GM12874 (cell line): ENCODE results near the gene BZW2.

Source experiments
- TF ChIP-seq, protein P1 (sequence below): IDR thresholded peaks from 2 replicates; pipeline ENCODE4 v1.5.1; 2011; ENCODE audit warnings: low read depth, mild to moderate bottlenecking, control low read depth, low read length, moderate library complexity; ENCODE audit not compliant: insufficient read depth

BZW2 gene

DNA sequence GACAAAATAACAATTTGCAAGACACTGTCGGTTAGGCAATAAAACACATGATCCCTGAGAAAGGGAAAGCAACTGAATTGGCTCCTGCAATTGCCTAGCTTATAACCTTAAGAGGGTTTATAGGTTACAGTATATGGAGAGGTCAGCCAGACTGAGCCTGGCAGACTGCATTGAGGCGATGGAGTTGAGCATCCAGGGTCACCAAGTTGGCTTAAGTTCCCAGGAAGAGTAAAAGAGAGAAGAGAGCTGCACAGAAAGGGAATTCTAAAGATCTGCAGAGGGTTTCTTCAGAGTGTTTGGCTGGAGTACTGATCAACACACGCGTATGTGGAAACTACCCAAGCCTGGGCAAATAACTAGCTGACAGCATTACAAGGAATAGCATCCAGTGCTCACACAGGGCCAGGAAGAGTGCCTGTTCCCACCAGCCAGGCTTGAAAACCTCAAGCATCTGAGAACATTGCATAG, 11.7 kb upstream of the BZW2 start:
- TF ChIP-seq, protein P1, sequence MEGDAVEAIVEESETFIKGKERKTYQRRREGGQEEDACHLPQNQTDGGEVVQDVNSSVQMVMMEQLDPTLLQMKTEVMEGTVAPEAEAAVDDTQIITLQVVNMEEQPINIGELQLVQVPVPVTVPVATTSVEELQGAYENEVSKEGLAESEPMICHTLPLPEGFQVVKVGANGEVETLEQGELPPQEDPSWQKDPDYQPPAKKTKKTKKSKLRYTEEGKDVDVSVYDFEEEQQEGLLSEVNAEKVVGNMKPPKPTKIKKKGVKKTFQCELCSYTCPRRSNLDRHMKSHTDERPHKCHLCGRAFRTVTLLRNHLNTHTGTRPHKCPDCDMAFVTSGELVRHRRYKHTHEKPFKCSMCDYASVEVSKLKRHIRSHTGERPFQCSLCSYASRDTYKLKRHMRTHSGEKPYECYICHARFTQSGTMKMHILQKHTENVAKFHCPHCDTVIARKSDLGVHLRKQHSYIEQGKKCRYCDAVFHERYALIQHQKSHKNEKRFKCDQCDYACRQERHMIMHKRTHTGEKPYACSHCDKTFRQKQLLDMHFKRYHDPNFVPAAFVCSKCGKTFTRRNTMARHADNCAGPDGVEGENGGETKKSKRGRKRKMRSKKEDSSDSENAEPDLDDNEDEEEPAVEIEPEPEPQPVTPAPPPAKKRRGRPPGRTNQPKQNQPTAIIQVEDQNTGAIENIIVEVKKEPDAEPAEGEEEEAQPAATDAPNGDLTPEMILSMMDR, result no peak

DNA sequence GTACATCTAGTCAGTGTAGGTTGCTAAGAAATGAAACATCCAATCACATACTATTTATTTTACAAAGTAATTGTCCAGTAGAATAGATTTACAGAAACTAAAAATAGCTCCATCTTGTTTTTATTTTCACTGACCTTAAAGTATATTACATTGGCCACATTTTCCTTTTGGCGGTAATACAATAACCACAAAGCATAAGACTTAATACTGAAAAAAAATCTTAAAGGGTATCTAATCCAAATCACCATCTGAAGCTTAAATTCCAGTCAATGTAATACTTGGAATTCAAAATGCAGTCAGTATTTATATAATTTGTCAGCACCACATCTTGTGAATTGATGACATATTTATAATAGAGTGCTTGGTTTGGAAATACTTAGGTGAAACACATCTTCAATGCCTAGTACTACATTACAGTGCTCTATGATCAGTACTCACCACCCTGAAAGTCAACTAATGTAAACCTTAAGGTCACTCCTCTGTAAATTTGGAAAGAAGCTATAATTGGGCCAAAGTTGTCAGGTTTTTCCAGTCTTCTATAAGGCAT, 9.4 kb upstream of the BZW2 start:
- TF ChIP-seq, protein P1, result no peak

DNA sequence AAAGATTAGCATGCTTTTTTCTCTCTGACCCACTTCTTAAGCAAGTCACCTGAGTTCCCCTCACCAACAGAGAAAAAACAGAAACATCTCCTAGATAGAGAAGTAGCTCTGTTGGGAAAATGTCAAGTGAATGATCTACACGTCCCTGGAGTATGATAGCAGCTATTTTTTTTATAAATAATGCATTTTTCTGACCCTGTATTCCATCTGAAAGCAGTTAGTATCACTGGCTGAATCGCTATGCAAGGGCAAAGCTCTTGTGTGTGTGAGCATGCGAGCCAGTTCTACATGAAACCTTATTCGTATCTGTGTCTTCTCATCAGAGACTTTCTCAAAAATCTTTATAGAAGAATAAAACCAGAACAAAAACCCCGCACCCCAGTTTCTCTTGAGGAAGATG, 8.6 kb upstream of the BZW2 start:
- TF ChIP-seq, protein P1, result no peak

DNA sequence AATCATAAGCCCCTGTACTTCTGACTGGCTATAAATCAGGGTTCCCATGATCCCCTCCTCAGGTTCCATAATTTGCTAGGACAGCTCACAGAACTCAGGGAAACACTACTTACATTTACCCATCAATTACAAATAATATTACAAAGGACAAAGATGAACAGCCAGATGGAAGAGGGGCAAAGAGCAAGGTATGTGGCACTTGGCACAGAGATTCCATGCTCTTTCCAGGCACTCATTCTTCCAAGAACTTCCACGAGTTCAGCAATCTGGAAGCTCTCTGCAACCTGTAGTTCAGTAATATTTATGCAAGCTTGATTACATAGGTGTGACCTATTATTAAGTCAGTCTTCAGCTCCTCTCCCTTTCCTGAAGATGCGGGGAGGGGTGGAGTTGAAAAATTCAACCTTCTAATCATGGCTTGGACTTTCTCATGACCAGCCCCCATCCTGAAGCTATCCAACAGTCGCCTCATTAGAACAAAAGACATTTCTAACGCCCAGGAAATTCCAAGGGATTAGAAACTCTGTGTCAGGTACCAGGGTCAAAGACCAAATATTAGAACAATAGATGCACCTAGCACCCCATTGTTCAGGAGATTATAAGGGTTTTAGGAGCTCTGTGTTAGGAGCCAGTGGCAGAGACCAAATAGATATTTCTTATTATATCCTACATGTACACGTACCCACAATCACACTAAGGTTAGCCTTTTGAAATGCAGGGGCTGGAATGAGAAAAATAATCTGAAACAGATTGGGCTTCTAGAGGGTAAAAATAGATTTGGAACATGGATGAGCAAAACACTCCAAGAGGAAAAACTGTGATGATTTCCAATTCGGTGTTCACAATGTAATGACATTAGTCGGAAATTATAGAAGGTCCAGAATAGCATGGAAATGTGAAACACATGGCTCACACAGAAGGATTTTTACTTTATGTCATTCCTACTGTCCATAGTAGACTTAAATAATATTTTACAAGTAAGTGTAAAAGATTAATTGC, 7.4 kb upstream of the BZW2 start:
- TF ChIP-seq, protein P1, result no peak

DNA sequence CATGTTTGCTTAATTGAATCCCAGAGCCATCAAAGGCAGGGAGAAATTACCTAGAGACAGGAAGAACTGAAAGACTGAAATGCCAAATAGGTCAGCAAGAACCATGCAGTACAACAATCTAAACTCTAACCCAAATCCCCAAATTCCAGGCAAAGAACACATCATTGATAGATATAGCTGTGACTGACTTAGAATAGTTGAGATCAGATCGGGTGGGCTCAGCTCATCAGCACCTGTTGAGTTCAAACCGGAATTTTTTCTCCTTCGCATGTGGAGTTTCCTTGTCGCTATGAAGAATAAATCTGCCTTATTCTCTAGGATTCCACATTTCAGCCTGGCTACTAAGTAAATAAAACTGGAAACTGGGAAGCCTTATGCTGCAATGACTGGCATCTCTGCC, 1.8 kb upstream of the BZW2 start:
- TF ChIP-seq, protein P1, result no peak

DNA sequence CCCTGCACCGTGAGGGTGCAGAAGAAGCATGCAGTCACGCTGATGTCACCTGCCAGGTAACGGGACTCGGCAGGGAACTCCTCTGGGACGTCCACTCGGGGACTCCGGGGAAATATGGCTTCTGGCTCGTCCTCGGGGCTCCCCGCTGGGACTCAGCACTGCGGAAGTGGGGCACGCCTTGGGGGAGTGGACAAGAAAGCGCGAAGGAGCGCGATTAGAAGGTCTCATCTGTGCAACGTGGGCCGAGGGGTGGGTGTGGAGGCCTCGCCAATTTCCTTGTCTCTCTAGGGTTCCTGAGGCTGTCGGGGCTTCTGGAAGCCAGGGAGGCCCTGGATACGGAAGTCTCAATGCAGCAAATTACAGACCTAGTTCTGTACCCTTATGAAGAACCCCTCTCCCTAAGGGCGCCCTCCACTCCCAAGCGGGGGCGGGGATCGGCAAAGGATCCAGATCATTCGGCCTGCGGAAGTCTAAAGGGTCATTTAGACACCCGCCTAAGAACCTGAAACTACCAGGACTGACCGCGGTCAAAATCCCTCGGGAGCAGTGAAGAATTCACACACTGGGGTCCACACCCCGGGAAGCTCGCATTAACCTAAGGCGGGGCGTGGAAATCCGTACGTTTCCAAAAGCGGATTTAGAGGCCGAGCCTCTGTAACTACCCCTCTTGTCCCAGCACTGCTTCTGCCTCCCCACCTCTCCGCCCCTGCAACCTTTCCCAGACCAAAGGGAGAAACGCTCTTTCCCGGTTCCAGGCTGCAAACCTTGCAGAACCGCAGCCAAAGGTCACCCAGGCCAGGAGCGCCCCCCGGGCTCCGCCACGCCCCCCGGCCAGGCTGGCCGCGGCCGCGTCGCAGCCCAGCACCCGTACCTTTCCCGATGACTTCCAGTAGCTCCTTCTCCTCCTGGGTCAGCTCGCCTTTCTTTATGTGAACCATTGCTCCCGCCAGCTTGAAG, 1.1 kb upstream of the BZW2 start:
- TF ChIP-seq, protein P1, result no peak
